ENCODE data around the gene TNNC2.
"Not testable (repeated sequence)": the region's sequence is repeated elsewhere in the genome, so short reads cannot be mapped to it uniquely, and the experiment has no call there.

TNNC2 gene

DNA sequence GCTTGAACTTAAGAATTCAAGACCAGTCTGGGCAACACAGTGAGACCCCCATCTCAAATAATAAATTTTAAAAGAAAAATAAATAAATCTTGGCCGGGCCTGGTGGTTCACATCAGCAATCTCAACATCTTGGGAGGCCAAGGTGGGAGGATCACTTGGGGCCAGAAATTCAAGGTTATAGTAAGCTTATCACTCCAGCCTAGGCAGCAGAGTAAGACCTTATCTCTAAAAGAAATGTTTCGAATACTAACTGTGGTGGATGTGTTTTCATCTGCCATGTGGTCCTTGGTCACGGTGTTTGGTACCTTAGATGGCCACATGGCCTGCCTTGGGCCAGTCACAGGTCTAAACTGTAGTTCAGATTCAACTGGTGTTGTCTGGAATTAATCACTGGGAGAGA lies 8.9 kb downstream of the TNNC2 start:
- DNase-seq: no peak

DNA sequence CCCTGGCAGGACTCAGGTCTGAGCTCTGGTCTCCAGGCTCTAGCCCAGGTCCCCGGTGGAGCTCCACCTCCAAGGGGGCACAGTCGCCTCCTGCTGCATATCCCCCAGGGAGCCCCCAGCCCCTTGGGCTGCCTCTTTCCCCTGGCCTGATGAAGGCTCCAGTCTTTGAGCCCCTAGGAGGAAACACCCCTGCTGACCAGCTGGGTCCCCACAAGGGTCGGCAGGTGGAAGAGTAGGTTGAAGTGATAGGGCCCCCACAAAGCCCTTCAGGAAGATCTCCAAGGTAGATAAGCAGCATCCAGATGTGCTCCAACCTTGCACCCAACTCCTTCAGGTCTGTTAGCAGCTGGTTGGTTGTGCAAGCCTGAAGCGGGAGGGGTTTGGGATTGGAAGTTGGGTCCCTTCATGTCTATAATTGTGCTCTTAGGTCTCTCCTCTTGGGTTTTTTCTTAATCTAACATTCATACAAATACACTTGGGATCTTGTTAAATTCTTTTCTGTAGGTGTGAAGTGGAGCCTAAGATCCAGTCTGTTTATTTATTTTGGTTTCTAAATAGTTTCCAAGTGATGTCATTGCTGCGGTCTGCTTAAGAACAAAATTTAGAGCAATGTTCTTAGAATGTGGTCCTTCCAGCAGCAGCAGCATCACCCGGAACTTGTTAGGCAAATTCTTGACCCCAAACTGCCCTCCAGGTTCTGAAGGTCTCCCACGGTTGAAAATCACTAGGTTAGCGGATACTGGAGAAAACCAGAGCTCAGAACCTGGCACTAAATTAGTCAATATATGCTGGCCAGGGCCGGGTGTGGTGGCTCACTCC lies 9.5 kb downstream of the TNNC2 start:
- DNase-seq: no peak

DNA sequence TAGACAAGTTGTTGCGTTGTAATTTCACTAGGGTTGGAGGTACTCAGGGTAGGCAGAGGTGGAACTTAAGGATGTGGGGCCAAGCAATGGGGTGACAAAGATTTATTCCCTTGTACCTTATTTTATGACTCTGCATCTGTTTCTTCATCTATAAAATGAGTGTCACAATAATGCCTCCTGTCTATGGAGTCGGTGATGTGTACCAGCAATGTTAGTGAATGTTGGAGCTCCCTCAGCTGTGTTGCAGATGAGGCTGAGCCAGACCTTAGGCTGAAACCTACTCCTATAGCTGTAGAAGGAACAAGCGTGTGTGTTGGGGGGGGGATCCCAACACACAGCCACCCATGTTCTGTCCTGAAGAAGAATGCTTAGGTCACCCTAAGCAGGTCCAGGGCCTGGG lies 10.2 kb downstream of the TNNC2 start:
- DNase-seq: no peak

DNA sequence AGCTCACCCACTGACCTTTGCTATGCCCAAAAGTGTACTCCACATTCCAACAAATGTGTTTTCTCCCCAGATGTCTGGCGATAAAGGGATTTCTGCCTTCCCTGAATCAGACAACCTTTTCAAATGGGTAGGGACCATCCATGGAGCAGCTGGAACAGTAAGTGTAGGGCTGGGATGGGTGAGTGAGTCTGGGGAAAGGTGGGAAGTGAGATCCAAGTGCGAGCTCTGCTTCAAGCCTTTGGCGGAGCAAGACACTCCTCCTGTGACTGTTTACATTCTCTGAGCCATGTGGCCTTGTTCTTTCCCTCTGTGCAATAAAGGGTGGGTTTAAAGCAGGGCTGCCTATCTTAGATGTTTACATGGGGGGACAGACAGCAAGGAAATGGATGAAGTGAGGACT lies 12.8 kb downstream of the TNNC2 start:
- DNase-seq: no peak

DNA sequence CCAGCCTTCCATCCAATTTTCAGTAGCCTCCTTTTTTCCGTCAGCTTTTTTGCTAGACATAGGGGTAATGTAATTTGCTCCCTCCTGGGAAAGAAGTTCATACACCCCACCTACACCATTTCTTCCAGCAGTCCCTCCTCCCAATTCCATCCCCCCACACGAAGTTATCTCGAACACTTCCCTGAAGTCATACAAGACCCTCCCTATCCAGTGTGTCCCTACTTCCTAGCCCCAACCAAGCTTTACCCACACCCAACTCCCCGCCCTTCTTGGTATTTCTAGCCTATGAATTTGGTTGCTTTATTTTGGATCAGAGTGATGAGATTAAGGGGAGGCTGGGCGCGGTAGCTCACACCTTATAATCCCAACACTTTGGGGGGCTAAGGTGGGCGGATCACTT lies 13.6 kb downstream of the TNNC2 start:
- no peak for DNase-seq

DNA sequence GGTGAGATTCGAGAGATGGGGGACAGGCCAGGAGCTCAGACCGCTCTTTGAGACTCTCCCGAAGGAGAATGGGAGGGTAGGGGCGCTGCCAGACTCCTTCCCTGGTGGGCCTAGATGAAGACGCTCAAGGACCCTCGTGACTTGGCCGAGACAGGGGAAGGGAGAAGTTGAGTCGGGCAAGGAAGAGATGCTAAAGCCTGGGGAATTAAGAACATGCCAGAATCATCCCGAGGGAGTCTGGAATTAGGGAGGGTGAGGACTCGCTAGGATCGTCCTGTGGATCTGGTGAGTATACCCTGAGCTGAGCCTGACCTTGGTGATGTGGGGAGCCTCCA lies 14.1 kb downstream of the TNNC2 start:
- no peak for DNase-seq

DNA sequence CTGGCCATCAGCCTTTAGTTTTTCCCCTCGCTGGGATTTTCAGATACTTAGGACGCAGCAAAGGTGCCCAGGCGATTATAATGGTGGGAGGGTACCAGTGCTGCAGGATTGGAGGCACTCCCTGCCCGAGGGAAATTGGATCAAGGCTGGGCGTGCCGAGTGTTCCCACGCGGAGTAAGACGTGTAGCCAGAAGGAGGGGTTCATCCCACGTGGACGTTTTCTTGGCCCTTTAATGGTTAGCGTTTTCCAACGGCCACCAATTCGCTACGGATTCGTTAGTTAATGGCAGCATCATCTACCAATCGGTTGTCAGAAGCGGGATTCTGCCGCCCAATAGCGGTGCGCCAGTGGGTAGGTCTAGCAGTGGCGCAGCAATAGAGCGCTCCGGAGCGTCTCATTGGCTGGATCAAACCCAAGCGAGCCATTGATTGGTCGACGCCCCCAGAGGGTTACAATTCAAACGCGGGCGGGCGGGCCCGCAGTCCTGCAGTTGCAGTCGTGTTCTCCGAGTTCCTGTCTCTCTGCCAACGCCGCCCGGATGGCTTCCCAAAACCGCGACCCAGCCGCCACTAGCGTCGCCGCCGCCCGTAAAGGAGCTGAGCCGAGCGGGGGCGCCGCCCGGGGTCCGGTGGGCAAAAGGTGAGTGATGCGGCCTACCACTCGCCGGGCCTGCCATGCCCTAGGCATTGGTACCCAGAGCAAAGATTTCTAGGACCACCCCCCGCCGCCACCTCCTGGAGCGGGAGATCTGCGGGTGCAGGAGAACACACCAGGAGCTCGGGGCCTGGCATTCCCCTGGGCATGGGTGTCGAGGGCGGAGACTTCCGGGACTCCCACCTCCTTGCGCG lies 14.7 kb downstream of the TNNC2 start, which contains the start of gene UBE2C:
UBE2C (plus strand) TSS at position 488 of the 849 bp plus-strand sequence; CDS start at position 540, 52 bp downstream.
- DNase-seq: peak; percentile 99

DNA sequence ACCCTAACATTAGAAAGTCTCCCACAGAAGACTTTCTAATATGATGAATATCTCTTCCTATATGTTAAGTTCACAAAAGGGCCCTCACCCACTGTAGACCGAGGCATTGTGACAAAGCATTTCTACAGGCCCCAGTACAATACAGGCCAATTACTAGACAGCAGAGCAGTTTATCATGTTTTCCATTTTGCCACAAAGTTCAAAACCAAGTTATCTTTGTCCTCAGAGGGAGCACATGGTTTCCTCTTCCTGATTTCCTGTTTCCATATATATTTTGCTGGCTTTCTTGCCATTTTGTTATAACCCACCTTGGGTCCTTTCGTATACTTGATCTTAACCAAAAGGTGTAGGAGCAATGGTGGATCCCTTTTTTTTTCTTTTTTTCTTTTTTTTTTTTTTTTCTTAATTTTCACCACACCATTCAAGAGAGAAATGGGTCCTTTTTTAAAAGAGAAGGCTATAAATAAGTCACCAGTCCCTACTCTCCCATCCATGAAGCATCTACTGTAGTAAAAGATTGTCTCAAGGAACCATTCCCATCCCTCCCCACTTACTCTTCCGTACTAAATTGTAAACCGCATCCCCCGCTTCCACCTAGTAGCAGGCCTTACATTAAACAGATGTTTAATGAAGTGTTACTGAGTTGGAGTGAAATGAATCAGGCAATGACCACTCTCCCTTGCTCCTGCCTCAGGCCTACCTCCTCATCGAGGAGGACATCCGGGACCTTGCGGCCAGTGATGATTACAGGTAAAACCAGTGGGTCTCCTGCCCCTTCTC lies 16.7 kb downstream of the TNNC2 start:
- DNase-seq: no peak

DNA sequence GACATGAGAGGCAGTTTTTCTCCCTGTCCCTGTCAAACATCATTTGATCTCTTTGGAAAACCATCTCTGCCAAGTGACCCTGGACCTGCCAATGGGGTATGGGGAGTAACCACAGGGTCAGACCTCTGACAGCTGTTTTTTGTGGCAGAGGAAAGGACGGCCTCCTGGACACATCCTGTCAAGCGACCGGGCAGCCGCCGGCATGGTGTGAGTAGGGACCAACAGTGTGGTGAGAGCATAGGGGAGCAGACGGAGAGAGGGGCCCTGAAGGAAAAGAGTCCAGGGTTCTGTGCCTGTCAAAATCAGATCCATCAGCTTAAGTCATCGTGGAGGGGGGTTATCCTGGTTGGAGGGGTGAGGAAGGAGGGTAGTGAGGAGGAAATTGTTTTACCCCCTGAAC lies 25.3 kb downstream of the TNNC2 start:
- no peak for DNase-seq

DNA sequence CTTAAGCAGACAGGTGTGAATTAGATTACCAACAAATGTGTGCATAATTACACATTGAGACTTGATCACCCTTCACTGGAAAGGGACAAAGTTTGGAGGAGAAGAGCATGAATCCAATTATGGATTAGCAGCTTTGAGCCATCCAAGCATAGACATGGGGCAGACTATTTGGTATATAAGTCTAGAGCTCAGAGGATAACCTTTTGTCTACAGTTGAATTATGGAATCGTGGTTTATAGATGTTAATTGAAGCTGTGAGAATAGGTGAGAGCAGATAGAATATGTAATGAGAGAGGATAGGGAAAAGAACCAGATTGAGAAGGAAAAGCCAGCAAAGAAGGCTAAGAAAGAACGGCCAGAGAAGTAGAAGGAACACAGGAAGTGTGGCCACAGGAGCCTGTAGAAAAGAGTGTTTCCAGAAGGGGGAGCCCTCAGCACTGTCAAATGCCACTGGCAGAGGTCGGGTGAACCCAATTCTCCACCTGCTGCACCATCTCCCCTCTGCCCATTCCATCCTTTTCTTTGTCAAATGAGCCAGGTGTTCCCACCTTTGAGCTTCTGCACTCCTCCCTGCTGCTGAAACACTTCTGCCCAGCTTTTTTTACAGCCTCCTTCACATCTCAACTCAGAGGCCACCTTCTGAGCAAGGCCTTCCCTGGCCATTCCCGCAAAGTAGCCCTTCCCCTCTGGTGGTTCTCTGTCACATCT lies 28.0 kb downstream of the TNNC2 start:
- DNase-seq: peak; percentile 12

DNA sequence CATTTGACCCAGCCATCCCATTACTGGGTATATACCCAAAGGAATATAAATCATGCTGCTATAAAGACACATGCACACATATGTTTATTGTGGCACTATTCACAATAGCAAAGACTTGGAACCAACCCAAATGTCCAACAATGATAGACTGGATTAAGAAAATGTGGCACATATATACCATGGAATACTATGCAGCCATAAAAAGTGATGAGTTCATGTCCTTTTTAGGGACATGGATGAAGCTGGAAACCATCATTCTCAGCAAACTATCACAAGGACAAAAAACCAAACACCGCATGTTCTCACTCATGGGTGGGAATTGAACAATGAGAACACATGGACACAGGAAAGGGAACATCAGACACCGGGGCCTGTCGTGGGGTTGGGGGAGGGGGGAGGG lies 29.2 kb downstream of the TNNC2 start:
- DNase-seq: not testable (repeated sequence)

DNA sequence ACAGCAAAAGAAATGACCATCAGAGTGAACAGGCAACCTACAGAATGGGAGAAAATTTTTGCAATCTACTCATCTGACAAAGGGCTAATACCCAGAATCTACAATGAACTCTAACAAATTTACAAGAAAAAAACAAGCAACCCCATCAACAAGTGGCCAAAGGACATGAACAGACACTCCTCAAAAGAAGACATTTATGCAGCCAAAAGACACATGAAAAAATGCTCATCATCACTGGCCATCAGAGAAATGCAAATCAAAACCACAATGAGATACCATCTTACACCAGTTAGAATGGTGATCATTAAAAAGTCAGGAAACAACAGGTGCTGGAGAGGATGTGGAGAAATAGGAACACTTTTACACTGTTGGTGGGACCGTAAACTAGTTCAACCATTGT lies 29.6 kb downstream of the TNNC2 start:
- not testable (repeated sequence) for DNase-seq

DNA sequence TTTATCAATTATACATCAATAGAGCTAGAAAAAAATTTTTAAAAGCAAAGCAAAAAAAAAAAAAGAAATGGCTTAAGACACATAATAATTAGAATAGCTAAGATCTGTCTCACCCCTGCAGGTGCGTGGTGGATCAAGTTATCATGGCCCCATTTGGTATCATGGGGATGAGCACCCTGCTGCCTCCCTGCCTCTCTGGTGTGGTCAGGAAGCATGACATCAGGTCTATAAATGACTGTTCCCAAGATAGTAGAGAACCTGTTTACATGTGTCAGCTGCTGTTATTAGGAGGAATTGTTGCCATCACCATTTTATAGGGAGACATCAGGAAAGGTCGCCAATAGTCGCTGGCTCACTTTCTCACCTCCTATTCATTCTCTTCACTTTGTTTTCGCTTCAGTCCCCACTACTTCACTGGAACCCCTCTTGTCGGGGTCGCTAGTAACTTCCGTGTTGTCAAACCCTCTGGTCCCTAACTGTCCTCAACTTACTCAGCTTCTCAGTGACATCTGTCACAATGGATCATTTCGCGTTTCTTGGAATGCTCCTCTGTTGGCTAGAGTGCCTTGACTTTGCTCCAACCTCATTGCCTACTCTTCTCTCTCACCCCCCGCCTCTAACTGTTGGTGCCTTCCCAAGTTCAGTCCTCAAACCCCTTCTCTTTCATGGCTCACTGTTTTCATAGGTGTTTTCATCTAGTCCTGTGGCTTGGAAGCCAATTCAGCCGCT lies 30.6 kb downstream of the TNNC2 start:
- no peak for DNase-seq

DNA sequence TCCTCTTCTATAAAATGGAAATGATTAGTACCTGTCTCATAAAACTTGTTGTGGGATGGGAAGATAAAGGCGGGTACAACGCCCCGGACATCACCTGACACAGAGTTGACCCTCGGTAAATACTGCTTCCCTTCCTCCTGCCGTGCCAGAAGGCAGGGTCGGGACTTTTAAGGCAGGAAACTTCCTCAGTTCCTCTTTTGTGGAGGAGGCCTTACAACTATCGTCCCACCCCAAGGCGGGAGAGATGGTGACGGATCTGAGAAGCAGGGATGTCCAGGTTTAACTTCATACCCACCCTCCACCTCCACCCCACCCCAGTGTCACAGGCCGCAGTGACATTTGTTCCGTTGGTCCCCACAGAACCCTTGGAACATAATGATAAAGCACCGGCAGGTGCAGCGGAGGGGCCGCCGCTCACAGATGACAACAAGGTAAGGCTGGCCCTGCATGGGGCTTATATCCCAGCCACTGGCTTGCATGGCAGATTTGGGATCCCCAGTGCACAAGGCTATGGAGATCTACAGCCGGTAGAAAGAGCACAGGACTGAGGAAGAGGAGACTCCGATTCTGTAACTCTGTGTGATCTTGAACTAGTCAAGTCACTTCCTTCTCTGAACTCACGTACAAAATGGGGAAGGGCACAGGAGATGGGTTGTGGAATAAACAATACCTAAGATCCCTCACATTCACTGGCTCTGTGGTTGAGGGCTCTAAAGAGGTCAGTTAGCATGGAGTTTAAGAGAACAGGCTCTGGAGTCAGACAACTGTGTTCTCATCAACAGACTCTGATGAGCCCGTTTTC lies 34.6 kb downstream of the TNNC2 start:
- no peak for DNase-seq

DNA sequence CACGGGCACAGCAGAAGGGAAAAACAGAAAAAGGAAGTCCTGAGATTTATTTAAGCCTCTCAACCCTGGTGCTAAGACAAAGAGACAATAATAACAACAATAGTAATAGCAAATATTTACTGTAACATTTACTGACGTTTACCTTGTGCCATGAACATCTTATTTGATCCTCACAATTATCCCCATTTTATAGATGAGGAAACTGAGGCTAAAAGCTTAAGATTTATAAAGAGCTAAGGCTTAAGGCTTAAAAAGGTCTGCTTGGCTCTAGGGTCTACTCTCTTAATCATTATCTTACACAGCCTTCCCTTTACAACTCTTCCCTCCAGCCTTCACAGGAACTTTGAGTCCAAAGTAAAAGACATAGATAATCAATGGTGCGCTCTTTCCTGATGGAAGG lies 38.8 kb downstream of the TNNC2 start:
- no peak for DNase-seq

DNA sequence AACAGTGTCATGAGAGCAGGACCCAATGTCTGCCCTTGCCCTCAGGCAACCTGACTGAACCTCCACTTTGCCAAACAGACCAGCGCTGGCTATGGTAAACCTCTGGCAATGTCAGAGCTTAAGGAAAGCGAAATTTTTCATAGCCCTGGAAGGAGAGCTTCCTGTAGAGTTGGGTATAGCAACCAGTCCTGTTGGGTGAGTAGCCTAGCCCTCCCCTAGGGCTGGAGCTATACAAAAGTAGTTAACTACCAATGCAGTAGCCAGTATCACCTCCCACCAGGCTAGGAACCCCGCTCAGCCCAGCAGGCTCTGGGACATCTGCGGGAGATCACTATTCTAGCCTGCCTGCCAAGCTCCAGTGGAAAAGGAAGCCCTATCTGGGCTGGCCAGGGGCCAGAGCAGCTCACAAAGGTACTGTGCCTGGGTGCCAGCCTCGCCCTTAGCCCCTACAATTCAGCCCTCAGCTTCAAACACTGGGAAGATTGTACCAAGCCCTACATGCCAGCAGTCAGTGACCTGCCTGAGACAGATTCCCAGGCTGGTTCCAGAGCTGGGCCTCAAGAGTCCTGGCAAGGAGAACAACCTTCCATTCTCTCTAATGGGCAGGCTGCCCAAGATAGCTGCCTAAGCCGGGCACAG lies 43.3 kb downstream of the TNNC2 start:
- DNase-seq: no peak

DNA sequence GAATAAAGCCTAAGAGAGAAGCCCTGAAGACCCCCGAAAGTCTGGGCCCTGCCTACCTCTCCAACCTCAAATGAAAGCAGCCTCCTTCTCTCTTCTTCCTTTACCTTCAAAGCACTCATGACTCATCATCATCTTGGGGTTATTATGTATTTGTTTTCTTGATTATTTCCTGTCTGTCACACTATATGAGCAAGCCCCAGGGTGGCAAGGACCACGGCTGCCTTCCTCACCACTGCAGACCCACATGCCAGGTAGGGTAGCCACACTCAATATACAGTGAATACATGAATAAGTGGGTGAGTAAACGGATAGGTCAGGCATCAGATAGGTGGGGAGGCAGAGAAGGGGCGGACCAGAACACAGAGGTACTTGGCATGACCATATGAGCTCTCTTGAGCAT lies 44.2 kb downstream of the TNNC2 start:
- DNase-seq: no peak

DNA sequence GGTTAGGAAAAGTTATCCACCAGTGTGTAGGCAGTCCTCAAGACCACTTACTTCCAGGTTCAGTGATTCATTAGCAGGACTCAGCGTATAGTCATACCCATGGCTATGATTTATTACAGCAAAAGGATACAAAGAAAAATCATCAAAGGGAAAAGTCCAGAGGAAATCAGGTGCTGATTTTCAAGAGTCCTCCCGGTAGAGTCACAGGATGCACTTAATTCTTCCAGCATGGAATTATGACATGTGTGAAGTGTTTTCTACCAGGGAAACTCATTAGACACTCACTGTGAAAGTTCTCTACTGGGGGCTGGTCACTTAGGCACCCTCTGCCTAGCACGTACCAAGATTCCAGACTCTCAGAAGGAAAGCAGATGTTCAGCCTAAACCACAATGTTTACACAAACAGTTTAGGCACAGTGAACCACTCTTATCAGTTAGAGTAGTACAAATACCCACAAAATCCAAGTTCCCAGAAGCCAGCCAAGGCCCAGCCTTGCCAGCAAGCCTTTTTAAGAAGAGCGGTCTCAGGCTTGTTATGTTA lies 45.7 kb downstream of the TNNC2 start:
- no peak for DNase-seq

DNA sequence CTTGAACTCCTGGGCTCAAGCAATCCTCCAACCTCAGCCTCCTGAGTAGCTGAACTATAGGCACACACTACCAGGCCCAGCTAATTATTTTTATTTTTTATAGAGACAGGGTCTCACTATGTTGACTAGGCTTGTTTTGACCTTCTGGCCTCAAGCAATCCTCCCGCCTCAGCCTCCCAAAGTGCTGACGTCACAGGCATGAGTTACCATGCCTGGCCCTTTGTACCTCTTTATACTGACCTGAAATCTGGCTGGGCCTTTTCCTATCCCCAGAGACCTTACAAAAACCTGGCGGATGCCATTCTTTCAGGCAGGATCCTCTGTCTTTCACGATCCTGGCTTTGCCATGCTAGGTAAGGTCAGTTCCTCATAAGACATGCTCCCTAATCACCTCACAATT lies 47.0 kb downstream of the TNNC2 start:
- no peak for DNase-seq
